ENCODE data around the gene KMT5B.

GRCh38 chr11:68148879-68149278 lies 64.2 kb downstream of the KMT5B start:
- TF ChIP-seq EZH2phosphoT487 (IDR thresholded peaks at IDR 0.05; ENCODE audit: borderline replicate concordance, low read length) (no peak), CTCF (IDR thresholded peaks at IDR 0.05; ENCODE audit: low read depth, low read length, poor library complexity, severe bottlenecking) (no peak)

All from DOHH2 (cell line).